SK-N-SH (cell line): ENCODE measurements around the gene ANKRD65. TPM values are rescaled to one million over a fixed set of nuclear protein-coding genes. Genes with fewer than 3 reads are reported as not detected.

Experiments used
- CTCF ChIA-PET: fragments of 300-600, 350-600 bp; formaldehyde crosslinking; extraction: SDS; loops from one replicate; lab custom pipeline; 2021; lab: Yijun Ruan, JAX
- POLR2A ChIA-PET: fragments of 350-600 bp; sonication (Branson Sonifier 250); formaldehyde crosslinking; extraction: SDS; loops from one replicate; lab custom pipeline; 2020; ENCODE audit warnings: antibody characterized with exemption, inconsistent platforms; lab: Yijun Ruan, JAX
- DNase-seq: peaks from one replicate; pipeline ENCODE4 v3.0.0; 2012
- H2AFZ ChIP-seq: fragments of 200-600 bp; sonication (generic); 2 replicates; pipeline ENCODE4 v1.8.1; 2016; ENCODE audit warnings: antibody characterized with exemption, mild to moderate bottlenecking, low read depth
- H3F3A ChIP-seq: fragments of 200-600 bp; sonication (generic); replicated peaks from 2 replicates; pipeline ENCODE3; 2016; ENCODE audit warnings: antibody characterized with exemption, mild to moderate bottlenecking; ENCODE audit not compliant: insufficient read depth
- H3K27ac ChIP-seq, 2 experiments: fragments of 200-500 bp in 1 of 2; fragments of 200-600 bp in 1 of 2; sonication (Bioruptor generic) in 1 of 2; sonication (generic), shearing (Covaris generic) in 1 of 2; 2 replicates each; pipeline versions ENCODE4 v1.5.1 to v1.6.1; 2014 to 2016; ENCODE audit warnings: low read depth in 2 of 2, inconsistent platforms in 1 of 2, low read length in 1 of 2, mild to moderate bottlenecking in 1 of 2, mixed read lengths in 1 of 2
- H3K27me3 ChIP-seq: fragments of 200-600 bp; sonication (generic), shearing (Covaris generic); 2 replicates; pipeline ENCODE4 v1.6.1; 2016; ENCODE audit warnings: mixed run types; ENCODE audit not compliant: insufficient read depth
- H3K36me3 ChIP-seq, 2 experiments: fragments of 200-500 bp in 1 of 2; fragments of 200-600 bp in 1 of 2; sonication (Bioruptor generic) in 1 of 2; sonication (generic) in 1 of 2; replicated peaks in 1 of 2; 2 replicates each; pipeline versions ENCODE3 to v1.5.1; 2014 to 2016; ENCODE audit warnings: low read length in 1 of 2, mild to moderate bottlenecking in 1 of 2; ENCODE audit not compliant: insufficient read depth in 2 of 2, control insufficient read depth in 1 of 2
- H3K4me1 ChIP-seq, 2 experiments: fragments of 200-500 bp in 1 of 2; fragments of 200-600 bp in 1 of 2; sonication (Bioruptor generic) in 1 of 2; sonication (generic), shearing (Covaris generic) in 1 of 2; 2 replicates each; pipeline versions ENCODE4 v1.5.1 to v1.6.1; 2014 to 2016; ENCODE audit warnings: low read depth in 1 of 2, low read length in 1 of 2, mixed run types in 1 of 2; ENCODE audit not compliant: insufficient read depth in 2 of 2, control insufficient read depth in 1 of 2
- H3K4me2 ChIP-seq: fragments of 200-600 bp; sonication (generic), shearing (Covaris generic); 2 replicates; pipeline ENCODE4 v1.6.1; 2017; ENCODE audit warnings: mixed run types
- H3K4me3 ChIP-seq, 2 experiments: fragments of 200-500 bp in 1 of 2; fragments of 200-600 bp in 1 of 2; sonication (Bioruptor generic) in 1 of 2; sonication (generic), shearing (Covaris generic) in 1 of 2; 2 replicates each; pipeline versions ENCODE4 v1.5.1 to v1.8.1; 2014 to 2016; ENCODE audit warnings: low read depth in 2 of 2, inconsistent platforms in 1 of 2, low read length in 1 of 2, mild to moderate bottlenecking in 1 of 2, mixed read lengths in 1 of 2, moderate library complexity in 1 of 2
- H3K79me2 ChIP-seq: fragments of 200-600 bp; sonication (generic); 2 replicates; pipeline ENCODE4 v1.8.1; 2017; ENCODE audit warnings: mild to moderate bottlenecking; ENCODE audit not compliant: insufficient read depth
- H3K9ac ChIP-seq: fragments of 200-600 bp; sonication (generic); 2 replicates; pipeline ENCODE4 v1.6.1; 2017; ENCODE audit warnings: mixed run types
- H3K9me2 ChIP-seq: fragments of 200-600 bp; sonication (generic); 2 replicates; pipeline ENCODE4 v1.6.1; 2017; ENCODE audit warnings: mixed run types
- H3K9me3 ChIP-seq: fragments of 200-600 bp; sonication (generic); 2 replicates; pipeline ENCODE4 v1.6.1; 2017; ENCODE audit warnings: mixed run types, mild to moderate bottlenecking, moderate library complexity
- H4K20me1 ChIP-seq: fragments of 200-600 bp; sonication (generic); 2 replicates; pipeline ENCODE4 v1.6.1; 2017; ENCODE audit warnings: mild to moderate bottlenecking, mixed run types; ENCODE audit not compliant: insufficient read depth
- CTCF ChIP-seq: fragments of 200-600 bp; sonication (generic); IDR thresholded peaks from 2 replicates; pipeline ENCODE4 v1.6.1; 2017; ENCODE audit warnings: antibody characterized with exemption, mild to moderate bottlenecking, moderate library complexity
- ELF1 ChIP-seq: IDR thresholded peaks from 2 replicates; pipeline ENCODE4 v1.4.0; 2012
- EP300 ChIP-seq, 2 experiments: IDR thresholded peaks; 2 replicates each; pipeline versions ENCODE4 v1.4.0 to v1.6.1; 2012; ENCODE audit warnings: borderline replicate concordance in 1 of 2, low read depth in 1 of 2, low read length in 1 of 2
- FOSL2 ChIP-seq: IDR thresholded peaks from 2 replicates; pipeline ENCODE4 v1.4.0; 2012; ENCODE audit warnings: low read depth, mild to moderate bottlenecking, moderate library complexity, borderline replicate concordance
- FOXJ3 ChIP-seq: sonication (generic); formaldehyde crosslinking; IDR thresholded peaks from 2 replicates; pipeline ENCODE4 v1.5.1; 2020; ENCODE audit warnings: mild to moderate bottlenecking, missing genetic modification reagents
- GABPA ChIP-seq: IDR thresholded peaks from 2 replicates; pipeline ENCODE4 v1.4.0; 2012; ENCODE audit warnings: low read depth, mild to moderate bottlenecking
- GATA2 ChIP-seq: sonication (generic); formaldehyde crosslinking; IDR thresholded peaks from 2 replicates; pipeline ENCODE4 v1.5.0; 2020; ENCODE audit warnings: mild to moderate bottlenecking, missing genetic modification reagents
- JUND ChIP-seq: IDR thresholded peaks from 2 replicates; pipeline ENCODE4 v1.4.0; 2012
- NFIC ChIP-seq: IDR thresholded peaks from 2 replicates; pipeline ENCODE4 v1.4.0; 2012; ENCODE audit warnings: borderline replicate concordance
- NRF1 ChIP-seq: IDR thresholded peaks from 2 replicates; pipeline ENCODE4 v1.6.1; 2012; ENCODE audit warnings: low read depth, mild to moderate bottlenecking, low read length
- RCOR1 ChIP-seq: fragments of 150-350 bp; IDR thresholded peaks from 2 replicates; pipeline ENCODE4 v1.6.1; 2017; ENCODE audit warnings: antibody characterized with exemption, low read length
- RFX5 ChIP-seq: IDR thresholded peaks from 2 replicates; pipeline ENCODE4 v1.6.1; 2012; ENCODE audit warnings: mild to moderate bottlenecking, improper control_type of control experiment, low read length
- RXRA ChIP-seq: IDR thresholded peaks from 2 replicates; pipeline ENCODE4 v1.4.0; 2012; ENCODE audit warnings: low read depth, mild to moderate bottlenecking, borderline replicate concordance
- TAF1 ChIP-seq: IDR thresholded peaks from 2 replicates; pipeline ENCODE4 v1.6.1; 2012; ENCODE audit warnings: low read depth, mild to moderate bottlenecking, low read length, moderate library complexity, borderline replicate concordance
- TCF12 ChIP-seq: IDR thresholded peaks from 2 replicates; pipeline ENCODE4 v1.4.0; 2012
- TEAD4 ChIP-seq: IDR thresholded peaks from 2 replicates; pipeline ENCODE4 v1.4.0; 2012; ENCODE audit warnings: mild to moderate bottlenecking, borderline replicate concordance; ENCODE audit not compliant: insufficient read depth
- USF2 ChIP-seq: fragments of 150-350 bp; IDR thresholded peaks from 2 replicates; pipeline ENCODE4 v1.6.1; 2017; ENCODE audit warnings: antibody characterized with exemption, low read length, low read depth, borderline replicate concordance
- YY1 ChIP-seq: IDR thresholded peaks from 2 replicates; pipeline ENCODE4 v1.4.0; 2012; ENCODE audit warnings: low read depth, mild to moderate bottlenecking
- WGBS: methylation state at CpG from one replicate; pipeline ENCODE4 v1.1.6; 2017; ENCODE audit warnings: low lambda C conversion rate; 5-methylcytosine and 5-hydroxymethylcytosine counted together
- polyA plus RNA-seq, 3 experiments: library from polyadenylated mRNA; depleted of rRNA; stranded (reverse); fragments of >200 nt; gene quantifications; 2 replicates each; pipeline ENCODE4 v1.2.3, GENCODE V29; 2012

Gene ANKRD65
- polyA plus RNA-seq, 1 of the 3 experiments (the other 2 are of a cell fraction) = 0.07 TPM

- Histone ChIP-seq H3K9me2 (no peaks in the 10 kb centered on the region), H3K4me3 (peak overlapping the region; percentile 77 to 96), H4K20me1 (no peaks in the 10 kb centered on the region), H3K9ac (peak overlapping the region; percentile 89), H3K79me2 (peaks cover 36% of the 10 kb centered on the region), H2AFZ (no peak overlapping the region), H3K4me2 (peak overlapping the region; percentile 86), H3K9me3 (no peaks in the 10 kb centered on the region), H3K4me1 (peaks cover 0 to 29% of the 10 kb centered on the region in 2 experiments; a peak in 1 of 4 replicates), H3K27me3 (no peaks in the 10 kb centered on the region), H3K36me3 (peaks cover 0 to 8% of the 10 kb centered on the region in 2 experiments), H3K27ac (peak overlapping the region in 1 of 2 experiments; percentile 90; a peak in 2 of 4 replicates), H3F3A (peaks cover 13% of the 10 kb centered on the region)
- DNase-seq = no peak
- WGBS = 66% methylated on average over 25 of the region's 52 CpGs
- no peak for TF ChIP-seq EP300 (IDR thresholded peaks at IDR 0.05; ENCODE audit: borderline replicate concordance in 1 of 2, low read depth in 1 of 2, low read length in 1 of 2)
- no peak for TF ChIP-seq GABPA
- no peak for TF ChIP-seq USF2
- no peak for TF ChIP-seq NRF1
- TF ChIP-seq FOSL2 = no peak
- TF ChIP-seq TAF1 = no peak
- TF ChIP-seq RCOR1 = no peak
- no peak for TF ChIP-seq CTCF
- TF ChIP-seq TEAD4 = no peak
- TF ChIP-seq RXRA = no peak
- TF ChIP-seq JUND = no peak
- no peak for TF ChIP-seq YY1
- no peak for TF ChIP-seq FOXJ3 (CRISPR knock-in tag)
- TF ChIP-seq TCF12 = no peak
- no peak for TF ChIP-seq GATA2
- no peak for TF ChIP-seq NFIC
- no peak for TF ChIP-seq ELF1
- TF ChIP-seq RFX5 = no peak
- ChIA-PET POLR2A (interaction anchor here (0.7 to 1.8 kb wide), 3 partner anchors 33 to 159 kb away, joined by 3 to 18 read pairs (median 4); partner anchors contain the start of gene MRPL20), CTCF (interaction anchor here (0.6 to 5.9 kb wide), 8 partner anchors 19 to 342 kb away, joined by 3 to 34 read pairs (median 6); partner anchors contain the start of gene DVL1)
These were observed 47.1 kb downstream of the ANKRD65 start for GRCh38 chr1:1373815-1374588.
